Measurements from ENCODE around the gene MGST2.

The MGST2 gene

GRCh38 chr4:139655116-139655515, 10.5 kb upstream of the MGST2 start:
- H3K4me3 ChIP-seq (ENCODE audit: low read depth, low read length) = no peak overlapping the region
- TF ChIP-seq, protein P1, sequence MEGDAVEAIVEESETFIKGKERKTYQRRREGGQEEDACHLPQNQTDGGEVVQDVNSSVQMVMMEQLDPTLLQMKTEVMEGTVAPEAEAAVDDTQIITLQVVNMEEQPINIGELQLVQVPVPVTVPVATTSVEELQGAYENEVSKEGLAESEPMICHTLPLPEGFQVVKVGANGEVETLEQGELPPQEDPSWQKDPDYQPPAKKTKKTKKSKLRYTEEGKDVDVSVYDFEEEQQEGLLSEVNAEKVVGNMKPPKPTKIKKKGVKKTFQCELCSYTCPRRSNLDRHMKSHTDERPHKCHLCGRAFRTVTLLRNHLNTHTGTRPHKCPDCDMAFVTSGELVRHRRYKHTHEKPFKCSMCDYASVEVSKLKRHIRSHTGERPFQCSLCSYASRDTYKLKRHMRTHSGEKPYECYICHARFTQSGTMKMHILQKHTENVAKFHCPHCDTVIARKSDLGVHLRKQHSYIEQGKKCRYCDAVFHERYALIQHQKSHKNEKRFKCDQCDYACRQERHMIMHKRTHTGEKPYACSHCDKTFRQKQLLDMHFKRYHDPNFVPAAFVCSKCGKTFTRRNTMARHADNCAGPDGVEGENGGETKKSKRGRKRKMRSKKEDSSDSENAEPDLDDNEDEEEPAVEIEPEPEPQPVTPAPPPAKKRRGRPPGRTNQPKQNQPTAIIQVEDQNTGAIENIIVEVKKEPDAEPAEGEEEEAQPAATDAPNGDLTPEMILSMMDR (IDR thresholded peaks at IDR 0.05; ENCODE audit: low read depth, low read length, missing control alignments) = peak; percentile 49
- no peak for DNase-seq (ENCODE audit: low read depth)

DNA sequence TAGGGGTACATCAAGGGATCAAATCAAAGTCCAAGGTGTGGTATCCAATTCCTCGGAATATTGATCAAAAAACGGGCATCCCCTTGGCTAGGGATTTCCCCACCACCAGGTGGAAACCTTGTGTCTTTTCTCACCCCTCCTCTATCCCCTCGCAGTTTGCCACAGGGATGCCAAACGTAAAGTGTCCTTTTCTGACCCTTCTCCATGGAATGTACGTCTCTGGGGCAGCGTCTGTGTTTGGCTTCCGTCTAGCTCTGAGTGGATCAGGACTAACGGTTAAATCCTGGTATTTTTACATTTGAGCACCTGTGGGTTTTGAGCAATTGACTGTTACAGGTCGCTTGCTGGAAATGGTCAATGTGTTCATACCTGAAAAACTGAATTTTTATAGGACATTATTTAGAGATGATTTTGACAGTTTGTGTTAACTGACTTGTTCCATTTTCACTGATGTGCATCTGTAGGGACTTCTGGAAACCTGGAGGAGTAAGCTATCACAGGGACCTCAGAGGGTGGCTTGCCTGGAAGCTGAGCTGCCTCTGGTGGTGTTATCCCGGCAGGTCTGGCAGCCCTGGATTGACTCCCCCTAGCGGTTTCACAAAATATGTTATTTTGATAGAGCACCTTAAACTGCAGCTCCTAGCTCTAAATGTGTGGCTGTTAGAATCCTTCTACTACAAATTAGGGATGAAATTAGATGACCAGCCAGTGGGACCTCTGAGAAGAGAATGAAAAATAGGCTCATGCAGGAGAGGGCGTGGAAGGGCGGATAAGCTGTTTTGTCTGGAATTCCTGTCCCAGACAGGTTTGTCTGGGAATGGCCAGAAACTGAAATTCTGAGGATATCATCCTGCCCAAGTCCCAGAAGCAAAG, 8.8 kb upstream of the MGST2 start:
- peak; percentile 15 for DNase-seq (ENCODE audit: low read depth)
- H3K4me3 ChIP-seq (ENCODE audit: low read depth, low read length) = no peak overlapping the region
- TF ChIP-seq, protein P1 (IDR thresholded peaks at IDR 0.05; ENCODE audit: low read depth, low read length, missing control alignments) = peak; percentile 82

- no peak for DNase-seq (ENCODE audit: low read depth)
- TF ChIP-seq, protein P1 (IDR thresholded peaks at IDR 0.05; ENCODE audit: low read depth, low read length, missing control alignments) = no peak
- no peak overlapping the region for H3K4me3 ChIP-seq (ENCODE audit: low read depth, low read length)
Observed at GRCh38 chr4:139658185-139658584, 7.4 kb upstream of the MGST2 start.

- TF ChIP-seq, protein P1 (IDR thresholded peaks at IDR 0.05; ENCODE audit: low read depth, low read length, missing control alignments) = no peak
- no peak overlapping the region for H3K4me3 ChIP-seq (ENCODE audit: low read depth, low read length)
- no peak for DNase-seq (ENCODE audit: low read depth)
Observed at GRCh38 chr4:139658586-139659382, 6.8 kb upstream of the MGST2 start.

GRCh38 chr4:139659735-139660424, 5.7 kb upstream of the MGST2 start:
- no peak for DNase-seq (ENCODE audit: low read depth)
- H3K4me3 ChIP-seq (ENCODE audit: low read depth, low read length) = no peak overlapping the region
- TF ChIP-seq, protein P1 (IDR thresholded peaks at IDR 0.05; ENCODE audit: low read depth, low read length, missing control alignments) = no peak

- no peak overlapping the region for H3K4me3 ChIP-seq (ENCODE audit: low read depth, low read length)
- no peak for DNase-seq (ENCODE audit: low read depth)
- TF ChIP-seq, protein P1 (IDR thresholded peaks at IDR 0.05; ENCODE audit: low read depth, low read length, missing control alignments) = no peak
Observed at GRCh38 chr4:139660568-139661043, 5.0 kb upstream of the MGST2 start.

Data from GM12864 (cell line).